GM13977 (cell line): ENCODE measurements around the gene CHRNA5.

Experiments used
- DNase-seq: peaks from one replicate; pipeline ENCODE4 v3.0.0; 2012; ENCODE audit warnings: low spot score
- in situ Hi-C: fragments of 300-500 bp; cut with MboI; formaldehyde crosslinking; loops from one replicate; pipeline ENCODE4 v1.12.0; 2022; ENCODE audit warnings: low sequenced_read_pairs, low pct_unique_long_range_greater_than_20kb, mixed read lengths, inconsistent platforms; ENCODE audit not compliant: unreplicated experiment
- TF ChIP-seq, protein P1 (sequence below): IDR thresholded peaks from 2 replicates; pipeline ENCODE4 v1.5.1; 2012; ENCODE audit warnings: mild to moderate bottlenecking, control low read depth; ENCODE audit not compliant: insufficient read depth; ENCODE audit errors: extremely low read depth, missing control alignments

Gene CHRNA5

DNA sequence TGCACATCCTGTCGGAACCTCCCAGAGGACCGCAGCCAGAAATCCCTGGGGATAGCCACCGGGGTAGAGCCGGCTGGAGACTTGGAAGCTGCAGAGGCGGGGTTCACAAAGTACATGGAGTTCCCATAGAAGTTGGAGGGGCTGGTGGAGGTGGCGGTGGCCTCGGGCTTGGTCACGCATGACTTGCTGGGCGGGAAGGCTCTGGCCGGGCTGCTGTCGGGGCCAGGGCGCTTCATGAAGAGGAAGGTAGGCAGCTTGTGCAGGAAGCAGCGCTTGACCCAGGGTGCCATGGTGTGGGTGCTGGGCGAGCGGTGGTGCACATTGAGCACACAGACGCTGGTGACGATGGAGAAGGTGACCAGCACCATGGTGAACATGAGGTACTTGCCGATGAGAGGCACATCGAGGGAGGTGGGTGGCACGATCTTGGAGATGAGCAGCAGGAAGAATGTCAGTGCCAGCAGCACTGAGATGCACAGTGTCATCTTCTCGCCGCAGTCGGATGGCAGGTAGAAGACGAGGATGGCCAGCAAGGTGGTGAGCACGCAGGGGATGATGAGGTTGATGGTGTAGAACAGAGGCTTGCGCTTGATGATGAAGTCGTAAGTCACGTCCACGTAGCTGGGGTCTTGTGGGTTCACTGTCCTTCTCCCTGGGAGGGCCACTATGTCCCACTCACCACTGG is 63.9 kb downstream of the CHRNA5 start:
- in situ Hi-C loops = no loop called here
- DNase-seq = no peak
- TF ChIP-seq, protein P1, sequence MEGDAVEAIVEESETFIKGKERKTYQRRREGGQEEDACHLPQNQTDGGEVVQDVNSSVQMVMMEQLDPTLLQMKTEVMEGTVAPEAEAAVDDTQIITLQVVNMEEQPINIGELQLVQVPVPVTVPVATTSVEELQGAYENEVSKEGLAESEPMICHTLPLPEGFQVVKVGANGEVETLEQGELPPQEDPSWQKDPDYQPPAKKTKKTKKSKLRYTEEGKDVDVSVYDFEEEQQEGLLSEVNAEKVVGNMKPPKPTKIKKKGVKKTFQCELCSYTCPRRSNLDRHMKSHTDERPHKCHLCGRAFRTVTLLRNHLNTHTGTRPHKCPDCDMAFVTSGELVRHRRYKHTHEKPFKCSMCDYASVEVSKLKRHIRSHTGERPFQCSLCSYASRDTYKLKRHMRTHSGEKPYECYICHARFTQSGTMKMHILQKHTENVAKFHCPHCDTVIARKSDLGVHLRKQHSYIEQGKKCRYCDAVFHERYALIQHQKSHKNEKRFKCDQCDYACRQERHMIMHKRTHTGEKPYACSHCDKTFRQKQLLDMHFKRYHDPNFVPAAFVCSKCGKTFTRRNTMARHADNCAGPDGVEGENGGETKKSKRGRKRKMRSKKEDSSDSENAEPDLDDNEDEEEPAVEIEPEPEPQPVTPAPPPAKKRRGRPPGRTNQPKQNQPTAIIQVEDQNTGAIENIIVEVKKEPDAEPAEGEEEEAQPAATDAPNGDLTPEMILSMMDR = no peak

DNA sequence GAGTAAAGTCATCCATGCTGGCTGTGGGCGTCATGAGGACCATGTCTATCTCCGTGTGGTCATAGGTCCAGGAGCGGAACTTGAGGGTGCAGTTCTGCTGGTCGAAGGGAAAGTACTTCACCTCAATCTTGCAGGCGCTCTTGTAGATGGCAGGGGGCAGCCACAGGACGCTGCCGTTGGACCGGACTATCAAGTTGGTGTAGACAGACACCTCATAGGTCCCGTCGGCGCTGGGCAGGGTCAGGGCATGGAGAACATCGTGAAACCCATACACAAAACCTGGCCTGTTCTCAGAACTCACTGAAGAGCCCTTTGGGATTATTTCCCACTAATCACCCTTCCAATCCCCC is 64.4 kb downstream of the CHRNA5 start:
- in situ Hi-C loops = loop anchor here (10.0 kb wide), 1 partner anchor 75 kb away; no protein-coding TSS in a partner anchor
- DNase-seq = no peak
- TF ChIP-seq, protein P1 = no peak

GRCh38 chr15:78630886-78631633 is 65.7 kb downstream of the CHRNA5 start:
- TF ChIP-seq, protein P1 = no peak
- DNase-seq = no peak
- in situ Hi-C loops = loop anchor here (10.0 kb wide), 1 partner anchor 74 kb away; no protein-coding TSS in a partner anchor

DNA sequence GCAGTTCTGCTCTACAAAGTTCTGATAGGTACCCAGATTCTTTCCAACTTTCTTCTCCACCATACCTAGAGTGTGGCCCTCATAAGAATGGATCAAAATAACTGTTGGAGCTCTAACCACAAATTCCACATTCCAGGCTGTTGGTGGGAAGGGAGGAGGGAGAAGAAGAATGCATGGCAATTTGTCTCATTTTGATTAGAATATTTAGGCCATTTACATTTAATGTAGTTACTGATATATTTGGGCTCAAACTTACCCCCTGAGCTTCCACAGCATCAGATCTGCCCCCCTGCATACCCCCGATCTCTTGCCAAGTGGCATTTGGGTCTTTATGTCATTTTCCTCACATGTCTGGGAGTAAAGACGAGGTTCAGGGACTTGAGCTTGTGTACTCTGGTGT is 68.0 kb downstream of the CHRNA5 start:
- in situ Hi-C loops = loop anchor here (10.0 kb wide), 1 partner anchor 71 kb away; no protein-coding TSS in a partner anchor
- TF ChIP-seq, protein P1 = no peak
- no peak for DNase-seq

DNA sequence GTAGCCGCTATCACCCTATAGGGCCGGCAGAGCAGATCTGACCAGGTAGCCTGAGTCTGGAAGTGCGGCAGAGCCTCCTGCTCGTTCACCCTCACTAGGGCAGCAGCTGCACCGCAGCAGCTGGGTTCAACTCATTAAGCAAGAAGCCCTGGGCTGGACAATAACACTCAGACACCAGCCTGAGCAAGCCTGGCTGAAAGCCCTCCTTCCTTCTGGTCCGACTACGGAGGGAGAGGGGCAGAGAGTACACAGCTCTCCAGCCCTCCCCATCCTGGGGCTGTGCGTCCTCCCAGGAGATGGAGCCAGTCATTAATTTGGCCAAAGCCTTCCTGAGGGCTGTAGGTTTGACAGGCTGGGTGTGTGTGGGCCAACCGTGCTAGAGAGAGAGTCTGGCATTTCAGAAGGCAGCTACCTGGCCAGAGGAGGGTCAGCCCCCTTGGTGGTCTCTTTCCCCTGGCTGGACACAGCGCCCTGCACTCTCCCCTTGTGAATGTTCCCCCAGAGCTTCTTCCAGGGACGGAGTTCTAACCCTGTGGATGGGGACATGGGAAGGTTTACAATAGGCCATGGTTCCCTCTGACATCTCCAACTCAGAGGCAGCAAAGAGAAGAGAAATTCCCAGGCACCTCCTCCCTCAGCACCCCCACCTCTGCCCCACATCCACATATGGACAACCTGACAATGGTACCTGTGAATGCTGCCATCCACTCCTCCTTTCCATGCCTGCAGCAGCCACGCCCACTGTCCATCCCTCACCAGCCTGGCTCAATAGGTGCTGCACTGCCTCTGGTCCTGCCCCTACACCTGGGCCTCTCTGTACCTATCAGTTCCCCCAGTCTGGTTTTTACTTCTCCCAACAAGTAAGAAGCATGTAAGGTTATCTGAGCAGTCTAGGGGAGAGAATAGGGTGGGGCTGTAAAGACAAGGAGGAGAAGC is 69.2 kb downstream of the CHRNA5 start:
- in situ Hi-C loops = loop anchor here (10.0 kb wide), 1 partner anchor 70 kb away; no protein-coding TSS in a partner anchor
- DNase-seq = no peak
- TF ChIP-seq, protein P1 = no peak

- DNase-seq = no peak
- in situ Hi-C loops = loop anchor here (10.0 kb wide), 1 partner anchor 69 kb away; no protein-coding TSS in a partner anchor
- TF ChIP-seq, protein P1 = no peak
Measured at GRCh38 chr15:78635346-78635745, 70.0 kb downstream of the CHRNA5 start.
